GM12865 (cell line): ENCODE data around the gene TTLL4.

Experiments
- DNase-seq: peaks from one replicate; pipeline ENCODE4 v3.0.0; 2010; ENCODE audit warnings: low read depth
- H3K4me3 ChIP-seq: 2 replicates; pipeline ENCODE4 v1.5.1; 2011; ENCODE audit warnings: mild to moderate bottlenecking, low read depth, low read length, control low read depth
- TF ChIP-seq, protein P1 (sequence below): IDR thresholded peaks from 2 replicates; pipeline ENCODE4 v1.5.1; 2011; ENCODE audit warnings: low read length, control low read depth, low read depth, inconsistent platforms; ENCODE audit not compliant: insufficient read depth; ENCODE audit errors: missing control alignments

TTLL4 gene

GRCh38 chr2:218710687-218711549 is at the start of gene TTLL4:
Gene TTLL4 (plus strand): TSS chr2:218710835. CDS start chr2:218737677, 26,842 bp downstream.
- peak within 1 kb of the TSS; percentile 99 for H3K4me3 ChIP-seq
- DNase-seq = peak; percentile 98
- TF ChIP-seq, protein P1, sequence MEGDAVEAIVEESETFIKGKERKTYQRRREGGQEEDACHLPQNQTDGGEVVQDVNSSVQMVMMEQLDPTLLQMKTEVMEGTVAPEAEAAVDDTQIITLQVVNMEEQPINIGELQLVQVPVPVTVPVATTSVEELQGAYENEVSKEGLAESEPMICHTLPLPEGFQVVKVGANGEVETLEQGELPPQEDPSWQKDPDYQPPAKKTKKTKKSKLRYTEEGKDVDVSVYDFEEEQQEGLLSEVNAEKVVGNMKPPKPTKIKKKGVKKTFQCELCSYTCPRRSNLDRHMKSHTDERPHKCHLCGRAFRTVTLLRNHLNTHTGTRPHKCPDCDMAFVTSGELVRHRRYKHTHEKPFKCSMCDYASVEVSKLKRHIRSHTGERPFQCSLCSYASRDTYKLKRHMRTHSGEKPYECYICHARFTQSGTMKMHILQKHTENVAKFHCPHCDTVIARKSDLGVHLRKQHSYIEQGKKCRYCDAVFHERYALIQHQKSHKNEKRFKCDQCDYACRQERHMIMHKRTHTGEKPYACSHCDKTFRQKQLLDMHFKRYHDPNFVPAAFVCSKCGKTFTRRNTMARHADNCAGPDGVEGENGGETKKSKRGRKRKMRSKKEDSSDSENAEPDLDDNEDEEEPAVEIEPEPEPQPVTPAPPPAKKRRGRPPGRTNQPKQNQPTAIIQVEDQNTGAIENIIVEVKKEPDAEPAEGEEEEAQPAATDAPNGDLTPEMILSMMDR = peak; percentile 81

- TF ChIP-seq, protein P1 = no peak
Observed at GRCh38 chr2:218662377-218662776, 48.3 kb upstream of the TTLL4 start.

GRCh38 chr2:218662827-218663226 is 47.8 kb upstream of the TTLL4 start:
- DNase-seq = no peak
- TF ChIP-seq, protein P1 = no peak
- no peak overlapping the region for H3K4me3 ChIP-seq

More at GRCh38 chr2:218662377-218662776, 48.3 kb upstream of the TTLL4 start:
- DNase-seq = no peak
- no peak overlapping the region for H3K4me3 ChIP-seq

DNA sequence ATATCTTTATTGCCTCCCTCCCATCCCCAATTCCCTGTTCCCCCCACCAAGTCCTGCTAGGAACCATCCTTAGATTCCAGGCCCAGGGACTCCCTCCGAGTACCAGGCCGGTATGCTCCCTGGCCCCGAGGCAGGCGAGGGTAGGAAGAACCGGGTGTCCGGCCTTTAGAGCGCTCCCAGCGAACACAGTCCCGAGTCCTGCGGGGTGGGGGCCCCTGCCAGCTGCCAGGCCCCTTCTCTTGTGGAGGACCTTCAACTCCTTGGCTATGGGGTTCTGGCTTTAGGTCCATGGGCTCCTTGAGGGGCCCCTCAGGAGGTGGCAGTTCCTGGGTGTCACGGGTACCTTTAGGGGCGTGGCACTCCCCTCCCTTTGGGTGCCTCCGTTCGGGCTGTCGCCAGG is 46.7 kb upstream of the TTLL4 start:
- no peak for DNase-seq
- TF ChIP-seq, protein P1 = no peak
- H3K4me3 ChIP-seq = no peak overlapping the region

DNA sequence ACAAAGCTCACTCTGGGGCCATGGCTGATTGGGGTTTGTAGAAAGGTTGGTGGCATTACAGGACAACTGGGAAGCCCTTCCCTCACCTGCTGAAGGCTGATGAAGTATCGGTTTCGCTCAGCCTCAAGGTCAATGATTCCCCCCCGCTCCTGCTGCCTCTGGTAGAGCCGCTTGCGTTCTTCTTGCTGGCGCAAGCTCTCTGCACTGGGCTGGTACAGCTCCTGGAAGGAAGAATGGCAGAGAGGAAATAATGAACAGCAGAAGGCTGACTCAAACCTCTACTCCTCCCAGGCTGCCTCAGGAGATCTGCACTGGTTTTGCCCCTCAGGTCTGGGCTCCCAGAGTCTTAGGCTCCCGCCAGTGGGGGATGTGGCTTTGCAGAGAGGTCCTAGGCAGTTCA is 46.0 kb upstream of the TTLL4 start:
- no peak for DNase-seq
- H3K4me3 ChIP-seq = no peak overlapping the region
- TF ChIP-seq, protein P1 = no peak

GRCh38 chr2:218671097-218671653 is 39.5 kb upstream of the TTLL4 start:
- TF ChIP-seq, protein P1 = no peak
- no peak for DNase-seq
- H3K4me3 ChIP-seq = peak overlapping the region; percentile 91
